ENCODE measurements around the gene DIDO1.
"Not testable (repeated sequence)": the region's sequence is repeated elsewhere in the genome, so short reads cannot be mapped to it uniquely, and the experiment has no call there.

DIDO1 gene

GRCh38 chr20:62859721-62860120, 66.6 kb downstream of the DIDO1 start:
- no peak for DNase-seq
- no peak for TF ChIP-seq GATA1 (IDR thresholded peaks at IDR 0.05; ENCODE audit: low read depth, low read length)

- TF ChIP-seq GATA1 (IDR thresholded peaks at IDR 0.05; ENCODE audit: low read depth, low read length) (no peak), POLR2A (IDR thresholded peaks at IDR 0.05; ENCODE audit: low read length) (no peak)
- DNase-seq = no peak
These were observed 68.1 kb downstream of the DIDO1 start for GRCh38 chr20:62858058-62858830.

GRCh38 chr20:62856931-62857619, 69.2 kb downstream of the DIDO1 start:
- no peak for DNase-seq
- TF ChIP-seq GATA1 (IDR thresholded peaks at IDR 0.05; ENCODE audit: low read depth, low read length) = no peak
- TF ChIP-seq POLR2A (IDR thresholded peaks at IDR 0.05; ENCODE audit: low read length) = no peak

GRCh38 chr20:62855120-62855519, 71.2 kb downstream of the DIDO1 start:
- TF ChIP-seq POLR2A (IDR thresholded peaks at IDR 0.05; ENCODE audit: low read length) (no peak), GATA1 (IDR thresholded peaks at IDR 0.05; ENCODE audit: low read depth, low read length) (no peak)
- no peak for DNase-seq

GRCh38 chr20:62854121-62854520, 72.2 kb downstream of the DIDO1 start:
- TF ChIP-seq GATA1 (IDR thresholded peaks at IDR 0.05; ENCODE audit: low read depth, low read length) (no peak), POLR2A (IDR thresholded peaks at IDR 0.05; ENCODE audit: low read length) (no peak)
- no peak for DNase-seq

GRCh38 chr20:62853304-62853703, 73.0 kb downstream of the DIDO1 start:
- not testable (repeated sequence) for DNase-seq

GRCh38 chr20:62852841-62853240, 73.5 kb downstream of the DIDO1 start:
- no peak for DNase-seq

GRCh38 chr20:62852196-62852595, 74.1 kb downstream of the DIDO1 start:
- no peak for DNase-seq
- TF ChIP-seq POLR2A (IDR thresholded peaks at IDR 0.05; ENCODE audit: low read length) = no peak
- no peak for TF ChIP-seq GATA1 (IDR thresholded peaks at IDR 0.05; ENCODE audit: low read depth, low read length)

More at GRCh38 chr20:62852841-62853240, 73.5 kb downstream of the DIDO1 start:
- TF ChIP-seq GATA1 (IDR thresholded peaks at IDR 0.05; ENCODE audit: low read depth, low read length) (no peak), POLR2A (IDR thresholded peaks at IDR 0.05; ENCODE audit: low read length) (no peak)

GRCh38 chr20:62850333-62850974, 75.9 kb downstream of the DIDO1 start:
- TF ChIP-seq GATA1 (IDR thresholded peaks at IDR 0.05; ENCODE audit: low read depth, low read length) = no peak
- no peak for TF ChIP-seq POLR2A (IDR thresholded peaks at IDR 0.05; ENCODE audit: low read length)
- no peak for DNase-seq

GRCh38 chr20:62849431-62849830, 76.9 kb downstream of the DIDO1 start:
- no peak for DNase-seq
- TF ChIP-seq GATA1 (IDR thresholded peaks at IDR 0.05; ENCODE audit: low read depth, low read length) (no peak), POLR2A (IDR thresholded peaks at IDR 0.05; ENCODE audit: low read length) (no peak)

- DNase-seq = not testable (repeated sequence)
These were observed 77.4 kb downstream of the DIDO1 start for GRCh38 chr20:62848917-62849316.

- DNase-seq = no peak
- TF ChIP-seq GATA1 (IDR thresholded peaks at IDR 0.05; ENCODE audit: low read depth, low read length) = no peak
- TF ChIP-seq POLR2A (IDR thresholded peaks at IDR 0.05; ENCODE audit: low read length) = no peak
These were observed 80.0 kb downstream of the DIDO1 start for GRCh38 chr20:62846166-62846890.

- TF ChIP-seq GATA1 (IDR thresholded peaks at IDR 0.05; ENCODE audit: low read depth, low read length) (no peak), POLR2A (IDR thresholded peaks at IDR 0.05; ENCODE audit: low read length) (no peak)
- DNase-seq = no peak
These were observed 80.7 kb downstream of the DIDO1 start for GRCh38 chr20:62845416-62846160.

Data from erythroblast (primary cell).